ENCODE results near the gene FANCC.

DNA sequence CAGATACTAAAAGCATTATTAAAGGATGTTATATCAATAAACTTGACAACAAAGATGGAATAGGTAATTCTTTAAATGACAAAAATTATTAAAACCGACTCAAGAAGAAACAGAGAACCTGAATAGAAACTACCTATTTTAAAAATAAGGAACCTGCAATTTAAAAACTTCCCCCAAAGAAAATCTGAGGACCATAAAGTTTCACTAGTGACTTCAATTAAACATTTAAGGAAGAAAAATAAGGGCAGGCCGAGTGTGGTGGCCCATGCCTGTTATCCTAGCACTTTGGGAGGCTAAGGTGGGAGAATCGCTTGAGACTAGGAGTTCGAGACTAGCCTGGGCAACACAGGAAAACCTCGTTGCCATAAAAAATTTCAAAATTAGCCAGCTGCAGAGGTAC lies 99.6 kb downstream of the FANCC start:
- TF ChIP-seq, protein P1, sequence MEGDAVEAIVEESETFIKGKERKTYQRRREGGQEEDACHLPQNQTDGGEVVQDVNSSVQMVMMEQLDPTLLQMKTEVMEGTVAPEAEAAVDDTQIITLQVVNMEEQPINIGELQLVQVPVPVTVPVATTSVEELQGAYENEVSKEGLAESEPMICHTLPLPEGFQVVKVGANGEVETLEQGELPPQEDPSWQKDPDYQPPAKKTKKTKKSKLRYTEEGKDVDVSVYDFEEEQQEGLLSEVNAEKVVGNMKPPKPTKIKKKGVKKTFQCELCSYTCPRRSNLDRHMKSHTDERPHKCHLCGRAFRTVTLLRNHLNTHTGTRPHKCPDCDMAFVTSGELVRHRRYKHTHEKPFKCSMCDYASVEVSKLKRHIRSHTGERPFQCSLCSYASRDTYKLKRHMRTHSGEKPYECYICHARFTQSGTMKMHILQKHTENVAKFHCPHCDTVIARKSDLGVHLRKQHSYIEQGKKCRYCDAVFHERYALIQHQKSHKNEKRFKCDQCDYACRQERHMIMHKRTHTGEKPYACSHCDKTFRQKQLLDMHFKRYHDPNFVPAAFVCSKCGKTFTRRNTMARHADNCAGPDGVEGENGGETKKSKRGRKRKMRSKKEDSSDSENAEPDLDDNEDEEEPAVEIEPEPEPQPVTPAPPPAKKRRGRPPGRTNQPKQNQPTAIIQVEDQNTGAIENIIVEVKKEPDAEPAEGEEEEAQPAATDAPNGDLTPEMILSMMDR (IDR thresholded peaks at IDR 0.05), result no peak
- no peak for TF ChIP-seq POLR2A (IDR thresholded peaks at IDR 0.05)
